OCI-M2 (cell line): ENCODE data around the gene ADAMTS9.

Source experiments
- DNase-seq: peaks from one replicate; lab custom pipeline; 2025; ENCODE audit not compliant: unreplicated experiment; lab: John Stamatoyannopoulos, UW

Gene ADAMTS9

DNA sequence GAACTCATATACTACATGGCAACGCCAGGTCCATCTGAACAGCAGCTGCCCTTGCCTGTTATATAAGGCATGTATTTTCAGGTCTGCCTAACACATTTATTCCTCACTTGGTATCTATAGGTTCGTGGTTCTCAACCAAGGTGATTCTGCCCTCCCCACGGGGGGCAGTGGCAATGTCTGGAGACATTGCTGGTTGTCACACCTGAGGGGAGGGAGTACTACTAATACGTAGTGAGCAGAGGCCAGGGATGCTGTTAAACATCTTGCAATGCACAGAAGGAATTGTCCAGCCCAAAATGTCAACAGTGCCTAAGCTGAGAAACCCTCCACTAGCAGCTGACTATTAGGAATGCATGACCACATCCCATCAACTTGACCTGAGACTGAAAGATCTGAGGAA lies 32.6 kb downstream of the ADAMTS9 start:
- no peak for DNase-seq

DNA sequence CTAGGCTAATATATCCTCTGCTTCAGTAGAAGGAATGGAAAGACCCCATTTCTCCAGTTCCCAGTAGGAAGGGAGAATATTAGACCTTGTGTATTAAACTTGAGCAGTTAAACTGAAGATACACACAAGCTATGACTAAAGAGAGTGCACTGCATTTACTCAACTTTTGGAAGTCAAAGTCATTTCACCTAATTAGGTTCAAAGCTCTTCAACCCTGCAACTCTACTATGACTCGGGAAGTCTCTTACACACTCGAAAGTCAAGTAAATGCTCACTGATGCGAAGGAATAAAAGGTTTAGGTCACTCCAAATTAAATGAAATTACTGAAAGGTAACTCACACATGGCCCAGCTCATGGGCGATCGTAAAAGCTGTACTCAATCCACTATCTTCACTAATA lies 33.8 kb downstream of the ADAMTS9 start:
- no peak for DNase-seq

DNA sequence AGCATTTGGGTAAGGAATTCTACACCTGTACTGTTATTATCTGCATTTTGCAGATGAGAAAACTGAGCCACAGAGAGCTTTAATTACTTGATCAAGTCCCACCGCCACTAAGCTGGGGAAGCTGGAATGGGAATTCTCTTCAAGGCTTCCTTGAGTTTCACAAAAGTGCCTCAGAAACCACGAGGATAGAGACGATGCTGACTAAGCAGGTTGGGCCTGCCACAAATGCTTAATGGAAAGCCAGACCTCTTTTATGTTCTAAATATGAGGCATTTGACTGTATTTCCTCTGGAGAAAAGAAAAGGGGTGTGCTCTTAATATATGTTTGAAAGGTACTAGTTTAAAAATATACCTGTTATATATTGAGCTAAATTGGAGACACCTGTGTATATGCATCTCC lies 34.7 kb downstream of the ADAMTS9 start:
- DNase-seq: no peak

DNA sequence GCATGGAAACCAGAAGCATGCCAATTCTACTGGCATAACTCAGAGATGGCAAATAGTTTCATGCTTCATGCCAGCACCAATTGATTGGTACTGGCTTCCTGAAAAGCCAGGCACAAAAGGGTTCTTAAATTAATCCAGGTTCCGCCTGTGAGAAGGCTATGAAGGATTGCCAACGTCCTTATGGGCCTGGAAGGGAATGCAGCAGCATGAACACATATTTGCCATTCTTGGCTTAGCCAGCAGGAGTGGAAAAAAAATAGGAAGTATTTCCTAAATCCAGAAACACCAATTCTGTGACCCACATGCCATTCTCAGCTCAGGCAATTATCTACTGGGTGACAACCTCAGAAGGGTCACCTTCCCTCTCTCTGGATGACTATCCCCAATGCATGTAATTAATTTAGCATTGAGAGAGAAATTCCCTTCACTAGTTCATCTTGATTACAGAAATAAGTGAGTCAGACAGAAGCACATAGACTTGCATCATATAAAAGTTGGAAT lies 36.0 kb downstream of the ADAMTS9 start:
- no peak for DNase-seq

DNA sequence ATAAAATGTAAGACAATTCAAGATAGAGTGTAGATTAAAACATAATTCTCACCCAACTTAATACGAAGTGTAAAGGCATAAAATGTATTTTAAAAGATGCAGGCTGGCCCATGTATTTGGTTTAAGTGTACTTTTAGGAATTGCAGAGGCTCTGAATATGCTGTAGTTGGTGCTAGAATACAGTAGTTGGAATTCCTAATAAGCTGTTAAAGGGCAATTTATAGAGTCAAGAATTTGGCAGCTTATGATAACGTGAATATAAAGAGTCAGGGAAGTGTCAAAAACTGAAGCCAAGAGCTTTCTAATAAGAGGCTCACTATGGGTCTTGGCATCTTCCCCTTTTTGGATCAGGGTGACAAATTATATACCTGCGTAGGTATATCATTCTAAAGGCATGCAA lies 36.5 kb downstream of the ADAMTS9 start:
- no peak for DNase-seq

DNA sequence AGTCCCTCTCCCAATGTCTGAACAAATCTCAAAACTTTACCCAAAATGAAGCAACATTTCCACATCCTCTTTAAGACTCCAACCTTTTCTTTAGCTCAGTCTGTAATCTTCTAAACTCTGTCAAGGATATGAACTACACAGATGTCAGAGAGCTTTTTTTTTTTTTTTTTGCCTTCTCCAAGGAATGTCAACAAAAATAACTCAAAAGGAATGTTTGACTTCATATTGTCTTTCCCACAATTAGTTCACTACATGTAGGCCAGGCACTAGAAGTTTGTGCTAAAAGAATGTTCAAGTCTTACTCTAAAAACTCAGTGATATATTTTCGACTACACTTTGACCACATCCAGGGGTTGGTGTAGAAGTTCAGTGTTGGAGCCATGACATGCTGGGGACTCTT lies 37.1 kb downstream of the ADAMTS9 start:
- no peak for DNase-seq

DNA sequence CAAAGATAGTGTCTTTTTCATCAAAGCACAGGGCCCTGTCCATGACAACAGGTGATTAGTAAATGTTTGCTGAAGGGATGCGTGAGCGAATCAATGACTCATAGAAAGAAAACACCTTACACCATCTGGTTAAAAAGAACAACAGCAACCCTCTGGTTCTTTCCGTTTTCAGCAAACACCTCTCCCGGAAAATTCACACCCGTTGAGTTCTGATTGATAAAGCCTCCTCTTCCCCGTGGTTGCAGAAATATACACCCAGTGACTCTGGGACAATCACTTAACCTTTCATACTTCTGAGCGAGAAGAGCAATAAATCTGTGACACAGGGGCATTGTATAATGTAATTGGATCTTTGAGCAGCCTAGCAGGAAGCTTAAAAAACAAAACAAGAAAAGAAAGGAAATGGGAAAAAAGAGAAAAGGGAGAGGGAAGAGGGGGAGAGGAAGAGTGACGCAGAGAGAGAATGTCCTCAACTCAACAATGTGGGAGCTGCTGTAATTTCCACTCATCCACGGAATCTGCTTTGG lies 37.6 kb downstream of the ADAMTS9 start:
- no peak for DNase-seq

DNA sequence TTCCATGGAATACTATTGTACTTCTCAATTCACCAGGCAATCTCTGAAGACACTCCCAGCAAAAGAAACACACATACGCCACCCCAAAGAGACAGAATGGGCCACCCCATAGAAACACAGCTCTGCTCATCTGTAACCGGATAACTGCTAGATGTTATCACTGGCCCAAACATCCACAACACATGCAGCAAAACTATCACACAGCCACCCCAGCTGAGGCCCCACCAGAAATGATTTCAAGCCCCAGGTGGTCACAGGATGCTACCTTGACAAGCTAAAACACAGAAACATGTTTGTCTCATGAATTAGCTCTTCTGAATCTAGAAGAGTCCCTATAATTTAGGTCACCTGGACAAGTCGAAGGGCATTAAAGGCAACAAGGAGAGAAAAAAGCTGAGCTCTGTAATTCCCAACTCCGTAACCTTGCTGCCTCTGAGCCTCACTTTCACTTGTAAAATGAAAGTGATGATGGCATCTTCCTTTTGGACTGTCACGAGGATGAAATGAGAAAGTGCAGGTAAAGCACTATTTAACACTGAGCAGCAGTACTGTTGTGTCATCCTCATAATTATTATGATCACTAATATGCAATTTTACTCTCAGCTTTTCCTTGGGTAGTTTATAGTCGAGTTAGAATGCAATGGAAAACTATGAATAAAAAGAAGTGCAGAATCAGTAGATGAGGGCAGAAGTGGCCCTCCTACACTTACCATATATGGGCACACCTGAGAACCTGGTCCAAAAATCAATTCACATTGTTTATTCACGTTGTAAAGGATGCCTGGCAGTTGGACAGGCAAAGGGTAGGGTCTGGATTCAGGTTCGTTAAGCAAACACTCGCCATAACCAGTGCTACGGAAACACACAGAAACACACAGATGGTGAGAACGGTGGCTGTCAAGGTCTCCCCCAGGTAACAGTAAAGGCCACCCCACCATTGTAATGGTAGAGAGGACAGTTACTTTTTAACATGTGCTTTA lies 38.6 kb downstream of the ADAMTS9 start:
- DNase-seq: no peak

DNA sequence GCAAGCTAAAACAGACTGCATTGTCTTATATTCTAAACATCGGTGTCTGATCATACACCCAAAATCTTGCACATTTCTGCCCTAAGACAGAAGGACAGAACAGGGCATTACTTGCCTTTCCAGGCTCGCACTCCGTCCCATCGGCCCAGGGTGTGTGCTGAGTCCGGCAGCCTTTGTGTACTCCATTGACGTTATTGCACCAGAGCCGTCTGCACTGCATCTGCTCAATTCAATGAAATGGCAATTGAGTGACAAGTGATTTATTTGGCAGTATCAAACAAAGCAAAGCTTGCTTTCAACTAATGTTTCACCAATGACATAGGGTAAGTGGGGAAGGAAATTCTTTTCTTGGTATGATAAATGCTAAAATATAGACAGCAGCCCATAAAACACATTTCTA lies 40.0 kb downstream of the ADAMTS9 start:
- no peak for DNase-seq

DNA sequence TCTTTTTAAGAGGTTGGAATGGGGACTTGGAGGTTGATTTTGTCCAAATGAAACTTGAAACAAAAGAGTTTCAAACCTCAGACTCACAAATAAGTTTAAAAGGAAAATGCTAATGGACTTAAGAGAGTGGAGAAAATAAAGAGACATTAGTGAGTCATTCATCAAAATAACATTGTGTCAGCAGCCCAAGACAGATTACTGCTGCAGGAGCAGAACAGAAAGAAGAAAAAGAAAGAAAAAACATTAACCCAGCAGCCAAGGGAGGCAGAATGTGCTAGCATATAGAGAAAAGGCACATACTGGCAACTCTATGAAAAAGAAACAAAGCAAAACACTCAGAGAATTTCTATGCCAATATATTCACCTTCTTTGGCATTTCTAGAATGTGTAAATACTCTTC lies 42.6 kb downstream of the ADAMTS9 start:
- DNase-seq: no peak

DNA sequence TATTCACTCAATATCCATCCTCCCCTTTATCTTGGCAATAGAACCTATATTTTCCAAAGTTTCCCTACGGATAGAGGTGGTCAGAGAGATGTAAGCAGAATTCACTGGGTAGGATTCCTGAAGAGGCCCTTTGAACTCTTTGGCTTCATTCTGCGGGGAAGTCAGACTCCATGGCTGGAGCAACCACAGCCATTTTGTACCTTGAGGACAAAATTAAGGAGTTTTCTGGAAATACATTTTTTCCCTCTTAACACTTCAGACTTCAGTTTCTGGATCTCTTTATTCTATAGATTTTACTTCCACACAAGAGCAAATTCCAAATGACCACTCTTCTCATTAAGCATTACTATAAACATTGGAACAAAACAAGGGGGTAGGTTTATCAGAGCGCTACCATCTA lies 43.3 kb downstream of the ADAMTS9 start:
- no peak for DNase-seq

DNA sequence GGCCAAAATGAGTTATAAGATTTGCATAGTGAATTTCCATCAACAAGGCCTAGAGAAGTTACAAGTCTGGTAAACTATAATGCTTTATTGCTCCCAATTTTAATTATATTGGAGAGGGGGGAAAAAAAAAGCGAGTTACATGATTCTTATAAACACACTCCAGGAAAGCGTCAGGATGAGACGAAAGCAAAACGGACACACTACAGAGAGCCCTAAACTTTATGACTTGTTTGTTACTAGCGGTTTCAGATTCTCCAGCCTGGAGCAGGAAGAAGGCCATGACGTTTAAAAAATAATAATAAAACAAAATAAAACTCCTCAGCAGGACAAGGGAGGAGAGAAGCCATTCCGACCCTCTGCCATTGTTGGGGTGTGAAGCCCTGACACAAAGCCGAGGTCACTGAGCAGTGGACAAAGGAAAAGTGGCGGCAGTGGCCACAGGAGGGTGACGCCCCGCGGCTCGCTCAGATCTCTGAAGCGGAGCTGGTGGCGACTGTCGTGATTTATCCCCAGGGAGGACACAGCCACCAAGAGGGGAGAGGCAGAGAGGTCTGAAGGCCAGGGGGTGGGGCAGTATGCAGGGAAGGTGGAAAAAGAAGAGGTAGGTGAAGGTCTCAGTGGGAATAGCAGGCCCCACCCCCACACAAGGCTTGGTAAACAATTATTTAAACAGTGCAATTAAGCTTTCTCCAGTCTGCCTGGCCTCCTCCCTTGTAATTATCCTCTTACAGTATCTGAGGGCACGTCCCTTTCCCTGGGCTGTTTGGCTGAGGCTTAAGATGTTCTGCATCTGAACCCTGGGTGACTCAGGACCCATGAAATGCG lies 45.3 kb downstream of the ADAMTS9 start:
- no peak for DNase-seq

DNA sequence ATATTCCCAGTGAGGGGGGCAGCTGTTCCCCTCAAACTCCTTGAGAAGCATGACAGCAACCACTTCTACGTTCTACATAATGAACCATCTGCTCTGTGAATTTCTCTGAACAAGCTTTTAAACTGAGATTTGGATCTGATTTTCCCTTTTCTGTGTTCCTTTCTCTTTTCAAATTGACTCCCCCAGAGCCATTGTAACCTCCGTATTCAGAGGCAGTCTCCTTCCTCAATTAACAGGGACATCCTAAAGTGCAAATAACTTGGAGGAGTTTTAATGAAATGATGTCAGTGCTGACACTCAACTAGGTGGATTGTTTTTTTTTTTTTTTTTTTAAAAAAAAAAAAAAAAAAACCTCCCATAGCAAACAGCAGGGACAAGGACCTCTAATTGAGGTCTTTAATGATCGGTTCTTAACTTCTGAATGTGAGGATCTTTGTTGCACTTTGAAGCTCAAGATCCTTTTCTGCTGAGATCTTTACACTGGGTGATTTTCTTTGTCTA lies 48.8 kb downstream of the ADAMTS9 start:
- no peak for DNase-seq

DNA sequence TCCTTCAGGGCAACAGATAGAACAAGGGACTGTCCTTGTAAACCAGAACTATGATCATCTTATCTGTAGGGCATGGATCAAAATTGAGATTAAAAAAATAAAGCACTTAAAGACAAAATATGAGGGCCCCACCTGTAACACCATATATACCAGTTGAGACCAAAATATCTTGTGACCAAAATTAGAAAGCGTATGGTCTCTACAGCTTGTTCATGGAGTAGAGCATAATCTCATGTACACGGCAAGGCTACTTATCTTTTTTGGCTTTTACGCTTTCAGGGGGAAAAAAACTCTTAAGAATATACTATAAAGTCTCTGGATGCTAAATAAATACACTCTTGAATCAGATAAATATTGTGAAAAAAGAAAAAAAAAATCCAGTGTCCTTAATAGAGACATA lies 49.3 kb downstream of the ADAMTS9 start:
- no peak for DNase-seq

DNA sequence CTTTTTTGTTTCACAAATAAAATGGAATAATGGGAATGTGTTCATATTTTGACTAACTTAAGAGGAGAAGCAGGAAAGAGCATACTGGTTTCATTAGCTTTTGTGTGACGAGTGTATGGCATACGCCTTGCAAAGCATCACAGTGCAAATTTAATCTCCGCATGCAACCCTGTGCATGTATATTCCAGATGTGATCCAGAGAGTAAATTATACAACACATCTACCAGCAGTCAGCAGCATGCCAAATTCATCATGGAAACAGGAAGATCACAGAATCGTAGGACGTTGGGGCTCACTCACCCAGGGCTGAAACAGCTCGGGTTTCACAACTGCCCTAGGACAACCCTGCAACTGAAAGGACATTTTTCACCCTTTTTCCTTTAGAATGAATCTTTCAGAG lies 53.4 kb downstream of the ADAMTS9 start:
- DNase-seq: no peak

DNA sequence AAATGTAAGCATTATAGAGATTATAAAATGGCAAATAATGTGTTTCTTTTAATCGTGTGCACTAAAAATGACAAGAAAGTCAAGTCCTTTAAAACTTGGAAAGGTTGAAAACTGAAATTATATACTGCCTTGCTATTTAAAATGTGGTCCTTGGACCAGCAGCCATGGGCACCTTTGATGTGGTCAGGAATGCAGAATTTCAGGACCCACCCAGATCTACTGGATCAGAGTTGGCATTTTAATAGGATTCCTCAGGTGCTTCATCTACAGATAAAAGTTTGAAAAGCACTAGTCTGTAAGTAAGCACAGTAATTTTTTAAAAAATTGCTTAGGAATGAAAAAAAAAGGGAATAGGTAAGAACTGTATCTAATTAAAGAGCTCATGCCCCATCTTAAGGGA lies 55.8 kb downstream of the ADAMTS9 start:
- no peak for DNase-seq

DNA sequence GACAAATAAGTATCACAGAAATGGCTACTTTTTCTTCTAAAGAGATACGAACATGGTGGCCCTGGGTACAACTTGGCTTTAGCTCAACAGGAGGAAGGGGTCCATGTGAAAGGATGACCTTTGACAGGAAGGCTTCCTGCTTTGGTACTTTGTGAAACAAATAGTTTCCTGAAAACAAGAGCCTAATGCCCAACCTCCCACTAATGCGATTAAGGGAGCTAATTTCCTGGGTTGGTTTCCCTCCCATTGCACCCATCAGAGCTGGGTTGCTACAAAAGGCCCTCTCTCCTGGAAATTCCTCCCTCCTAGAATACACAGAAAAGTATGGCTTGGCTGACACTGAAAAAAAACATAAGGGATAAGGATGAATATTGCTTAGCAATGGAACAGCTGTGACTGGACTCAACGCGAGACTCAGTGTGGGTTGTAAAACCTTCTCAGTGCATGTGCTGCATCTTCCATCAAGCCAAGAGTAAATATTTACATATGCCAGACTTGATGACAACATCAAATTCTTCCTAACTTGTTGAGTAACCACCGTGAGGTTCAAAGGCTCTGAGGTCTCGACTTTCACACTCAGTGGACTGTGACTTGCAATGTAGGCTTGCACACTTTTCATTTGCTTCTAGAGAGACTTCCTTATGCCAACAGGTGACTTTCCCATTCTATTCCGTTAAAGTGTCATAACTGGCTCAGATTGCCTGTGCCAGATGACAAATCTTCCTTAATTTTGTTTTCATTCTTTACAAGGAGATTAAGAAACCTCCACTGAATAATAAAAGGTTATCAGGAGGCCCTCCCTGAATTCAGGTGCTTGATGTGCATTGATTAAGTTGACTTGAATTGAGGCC lies 60.1 kb downstream of the ADAMTS9 start:
- DNase-seq: no peak

DNA sequence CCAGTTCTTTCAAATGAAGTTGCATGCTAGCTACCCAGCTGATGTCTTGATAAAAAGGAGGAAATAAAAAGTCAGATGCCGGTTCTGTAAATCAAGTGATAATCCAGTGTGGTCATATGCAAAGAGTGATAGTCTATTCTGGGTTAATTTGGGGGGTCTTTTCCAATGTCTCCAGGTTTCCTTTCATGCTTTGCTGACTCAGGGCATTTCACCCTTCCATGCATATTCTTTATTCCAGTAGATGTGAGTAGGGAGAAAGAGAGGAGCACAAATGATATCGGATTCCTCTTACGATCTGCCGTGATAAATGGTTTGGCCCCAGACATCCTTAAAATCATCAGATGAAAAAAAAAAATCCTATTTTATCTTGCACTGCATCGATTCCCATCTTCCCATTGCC lies 60.8 kb downstream of the ADAMTS9 start:
- DNase-seq: no peak

DNA sequence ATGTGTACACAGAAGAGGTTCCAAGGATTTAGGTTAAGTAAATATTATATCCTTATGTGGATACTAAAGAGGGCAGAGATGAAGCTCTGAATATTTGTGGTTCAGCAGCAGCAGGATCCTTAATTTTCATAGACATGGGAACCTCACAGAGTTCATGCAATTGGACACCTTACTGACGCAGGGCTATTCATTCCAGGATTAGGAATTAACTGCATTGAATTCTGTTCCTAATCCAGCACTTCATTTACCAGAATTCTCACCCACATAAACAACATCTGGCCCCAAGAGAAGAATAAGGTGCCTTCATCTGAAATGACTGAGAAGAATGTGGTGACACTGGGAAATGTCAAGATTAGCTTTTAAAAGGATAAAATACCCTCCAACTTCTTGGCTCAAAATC lies 62.4 kb downstream of the ADAMTS9 start:
- no peak for DNase-seq

DNA sequence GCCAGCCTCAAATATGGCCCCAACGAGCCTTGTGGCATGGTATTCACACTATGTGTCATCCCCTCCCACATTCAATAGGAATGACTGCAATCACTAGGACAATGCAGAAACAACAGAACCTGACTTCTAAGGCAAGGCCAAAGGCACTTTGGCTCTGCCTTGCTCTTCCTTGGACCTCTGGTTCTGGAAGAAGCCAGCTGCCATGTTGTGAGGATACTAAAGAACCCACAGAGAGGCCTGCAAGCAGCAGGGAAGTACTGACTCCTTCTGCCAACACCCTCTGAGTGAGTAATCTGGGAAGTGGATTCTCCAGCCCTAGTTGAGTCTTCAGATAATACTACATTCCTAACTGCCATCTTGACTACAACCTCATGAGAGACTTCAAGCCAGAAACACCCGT lies 64.7 kb downstream of the ADAMTS9 start:
- no peak for DNase-seq
